Measurements from ENCODE around the gene CIROP. TPM values are rescaled to one million over a fixed set of nuclear protein-coding genes. Genes with fewer than 3 reads are reported as not detected.

Gene CIROP
- total and polyA plus RNA-seq, 7 donors: 0.27 TPM; not detected in 6

DNA sequence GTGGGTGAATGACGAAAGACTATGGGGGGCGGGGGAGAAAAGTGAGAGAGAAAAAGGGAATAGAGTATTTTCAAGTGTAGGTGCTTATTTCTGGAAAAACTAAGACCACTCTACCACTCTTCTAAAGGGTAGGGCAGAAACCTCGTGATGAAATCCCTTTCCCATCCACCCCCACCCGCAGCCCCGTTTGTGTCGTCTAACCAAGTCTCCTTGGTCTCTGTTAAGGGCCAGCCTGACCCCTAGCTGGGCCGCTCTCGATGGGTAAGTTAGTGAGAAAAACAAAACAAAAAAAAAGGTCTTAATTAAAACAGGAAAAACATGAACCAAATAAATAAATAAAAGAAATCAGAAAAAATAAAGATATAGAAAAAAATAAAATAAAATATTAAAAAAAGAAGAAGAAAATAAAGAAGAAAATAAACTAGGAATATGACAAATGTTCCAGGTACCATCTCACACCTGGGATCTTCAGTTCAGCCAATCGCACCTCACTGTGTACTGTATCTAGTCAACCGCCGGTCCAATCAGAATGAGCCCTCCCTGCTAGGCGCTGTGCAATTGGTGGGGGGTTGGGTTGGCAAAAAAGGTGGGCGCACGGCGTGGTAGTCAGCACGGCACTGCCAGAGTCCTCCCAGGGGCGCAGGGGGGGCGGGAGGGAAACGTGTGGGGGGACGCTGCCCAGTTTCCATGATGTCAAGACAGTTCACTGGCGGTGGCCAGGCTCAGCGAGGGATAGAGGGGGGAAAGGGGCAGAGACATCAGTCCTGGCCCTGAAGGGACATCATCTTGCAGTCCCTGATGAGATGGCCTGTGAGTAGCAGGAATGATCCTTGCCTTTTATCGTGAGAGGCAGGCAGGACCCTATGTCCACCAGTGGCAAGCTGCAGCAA lies 37.7 kb downstream of the CIROP start:
- DNase-seq: no peak
- H3K27me3 ChIP-seq: no peaks in the 10 kb centered on the region
- no peaks in the 10 kb centered on the region for H3K9me3 ChIP-seq
- WGBS, 2 donors: 90 to 92% methylated on average over 23 of the region's 23 CpGs
- intact Hi-C loops (cut with DNase I): no loop called here
- TF ChIP-seq, protein P1, sequence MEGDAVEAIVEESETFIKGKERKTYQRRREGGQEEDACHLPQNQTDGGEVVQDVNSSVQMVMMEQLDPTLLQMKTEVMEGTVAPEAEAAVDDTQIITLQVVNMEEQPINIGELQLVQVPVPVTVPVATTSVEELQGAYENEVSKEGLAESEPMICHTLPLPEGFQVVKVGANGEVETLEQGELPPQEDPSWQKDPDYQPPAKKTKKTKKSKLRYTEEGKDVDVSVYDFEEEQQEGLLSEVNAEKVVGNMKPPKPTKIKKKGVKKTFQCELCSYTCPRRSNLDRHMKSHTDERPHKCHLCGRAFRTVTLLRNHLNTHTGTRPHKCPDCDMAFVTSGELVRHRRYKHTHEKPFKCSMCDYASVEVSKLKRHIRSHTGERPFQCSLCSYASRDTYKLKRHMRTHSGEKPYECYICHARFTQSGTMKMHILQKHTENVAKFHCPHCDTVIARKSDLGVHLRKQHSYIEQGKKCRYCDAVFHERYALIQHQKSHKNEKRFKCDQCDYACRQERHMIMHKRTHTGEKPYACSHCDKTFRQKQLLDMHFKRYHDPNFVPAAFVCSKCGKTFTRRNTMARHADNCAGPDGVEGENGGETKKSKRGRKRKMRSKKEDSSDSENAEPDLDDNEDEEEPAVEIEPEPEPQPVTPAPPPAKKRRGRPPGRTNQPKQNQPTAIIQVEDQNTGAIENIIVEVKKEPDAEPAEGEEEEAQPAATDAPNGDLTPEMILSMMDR (IDR thresholded peaks at IDR 0.05): no peak
- TF ChIP-seq POLR2AphosphoS5 (IDR thresholded peaks at IDR 0.05) (no peak), POLR2A (IDR thresholded peaks at IDR 0.05) (no peak), EP300 (IDR thresholded peaks at IDR 0.05) (no peak)
- H3K4me3 ChIP-seq: no peak overlapping the region
- H3K4me1 ChIP-seq: peaks cover 0 to 43% (median 36%) of the 10 kb centered on the region in 4 donors
- no peak overlapping the region for H3K27ac ChIP-seq
- H3K36me3 ChIP-seq: peaks cover 22 to 70% (median 53%) of the 10 kb centered on the region in 4 donors

DNA sequence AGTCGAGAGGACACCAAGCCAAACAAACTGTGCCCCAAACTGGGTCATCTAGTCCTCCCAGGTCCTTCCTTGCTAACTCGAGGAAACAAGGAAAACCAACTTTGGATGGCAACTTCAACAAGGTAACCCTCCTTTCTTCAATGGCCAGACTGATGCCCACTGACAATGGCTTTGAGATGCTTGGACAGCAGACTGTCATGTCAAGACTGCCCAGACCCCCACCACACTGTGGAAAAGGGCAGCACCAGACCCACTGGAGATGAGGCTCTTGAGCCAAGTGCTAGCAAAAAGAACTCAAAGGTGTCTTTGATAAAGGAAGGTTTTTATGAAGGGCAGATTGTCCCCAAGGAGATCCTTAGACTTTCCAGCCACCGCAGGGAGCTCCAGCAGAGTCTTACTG lies 38.4 kb downstream of the CIROP start:
- Histone ChIP-seq H3K9me3 (no peaks in the 10 kb centered on the region), H3K4me1 (peaks cover 0 to 40% (median 33%) of the 10 kb centered on the region in 4 donors), H3K4me3 (no peak overlapping the region), H3K27ac (no peak overlapping the region), H3K36me3 (peaks cover 24 to 78% (median 56%) of the 10 kb centered on the region in 4 donors), H3K27me3 (no peaks in the 10 kb centered on the region)
- DNase-seq: no peak
- TF ChIP-seq EP300 (IDR thresholded peaks at IDR 0.05) (no peak), POLR2A (IDR thresholded peaks at IDR 0.05) (no peak)
- TF ChIP-seq, protein P1 (IDR thresholded peaks at IDR 0.05): no peak
- 86 to 93% methylated on average over 3 of the region's 3 CpGs for WGBS, 2 donors
- intact Hi-C loops (cut with DNase I): no loop called here

DNA sequence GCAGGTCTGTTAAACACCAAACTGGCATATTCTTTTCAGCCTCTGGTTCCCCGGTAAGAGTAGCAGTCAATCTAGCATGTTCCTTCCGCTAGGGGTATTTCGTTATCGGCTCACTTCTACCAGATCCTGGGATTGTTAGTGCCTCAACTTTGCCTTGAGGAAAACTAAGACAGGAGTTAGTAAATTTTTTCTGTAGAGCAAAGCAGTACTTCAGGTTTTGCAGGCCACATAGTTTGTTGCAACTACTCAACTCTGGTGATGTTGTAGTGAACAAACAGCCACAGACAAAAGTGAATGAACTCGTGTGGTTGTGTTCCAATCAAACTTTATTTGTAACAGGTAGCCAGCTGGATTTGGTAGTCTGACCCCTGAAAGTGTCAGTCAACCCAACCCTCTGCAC lies 41.2 kb downstream of the CIROP start:
- TF ChIP-seq, protein P1 (IDR thresholded peaks at IDR 0.05): no peak
- TF ChIP-seq POLR2A (IDR thresholded peaks at IDR 0.05) (no peak), POLR2AphosphoS5 (IDR thresholded peaks at IDR 0.05) (no peak), EP300 (IDR thresholded peaks at IDR 0.05) (no peak)
- Histone ChIP-seq H3K4me1 (peaks cover 0 to 17% (median 14%) of the 10 kb centered on the region in 4 donors), H3K4me3 (no peak overlapping the region), H3K36me3 (peaks cover 44 to 100% (median 81%) of the 10 kb centered on the region in 4 donors), H3K27ac (no peak overlapping the region), H3K9me3 (no peaks in the 10 kb centered on the region), H3K27me3 (no peaks in the 10 kb centered on the region)
- no peak for DNase-seq
- WGBS, 2 donors: 88 to 92% methylated on average over 5 of the region's 5 CpGs
- intact Hi-C loops (cut with DNase I): no loop called here

DNA sequence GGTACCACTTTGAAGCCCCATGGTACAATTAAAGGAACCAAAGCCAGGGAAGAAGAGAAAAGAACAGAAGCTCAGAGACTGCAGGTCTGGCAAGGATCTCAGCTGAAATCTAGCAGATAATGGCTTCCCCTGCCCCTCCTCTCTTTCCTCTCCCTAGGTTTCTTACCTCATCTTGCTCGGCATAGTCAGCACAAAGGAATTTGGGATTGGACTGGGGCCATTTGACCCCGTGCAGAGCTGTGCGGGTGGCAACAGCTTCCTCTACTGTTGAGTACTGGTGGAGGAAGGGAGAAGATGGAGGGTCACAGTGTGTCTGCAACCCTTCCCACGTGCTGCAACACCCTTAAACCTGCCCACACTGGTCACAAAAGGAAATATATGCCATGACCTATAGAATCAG lies 42.8 kb downstream of the CIROP start:
- TF ChIP-seq POLR2AphosphoS5 (IDR thresholded peaks at IDR 0.05) (peak in 3 of 4 donors; percentile 32 to 46 (median 39)), EP300 (IDR thresholded peaks at IDR 0.05) (no peak), POLR2A (IDR thresholded peaks at IDR 0.05) (no peak)
- H3K27me3 ChIP-seq: no peaks in the 10 kb centered on the region
- H3K4me1 ChIP-seq: peaks cover 0 to 17% (median 11%) of the 10 kb centered on the region in 4 donors
- H3K27ac ChIP-seq: peak overlapping the region; percentile 16 to 67 (median 57)
- no peak overlapping the region for H3K4me3 ChIP-seq
- peak; percentile 87 for DNase-seq
- 39 to 57% methylated on average over 4 of the region's 4 CpGs for WGBS, 2 donors
- intact Hi-C loops (cut with DNase I): no loop called here
- H3K36me3 ChIP-seq: peaks cover 44 to 88% (median 67%) of the 10 kb centered on the region in 4 donors
- H3K9me3 ChIP-seq: no peaks in the 10 kb centered on the region

DNA sequence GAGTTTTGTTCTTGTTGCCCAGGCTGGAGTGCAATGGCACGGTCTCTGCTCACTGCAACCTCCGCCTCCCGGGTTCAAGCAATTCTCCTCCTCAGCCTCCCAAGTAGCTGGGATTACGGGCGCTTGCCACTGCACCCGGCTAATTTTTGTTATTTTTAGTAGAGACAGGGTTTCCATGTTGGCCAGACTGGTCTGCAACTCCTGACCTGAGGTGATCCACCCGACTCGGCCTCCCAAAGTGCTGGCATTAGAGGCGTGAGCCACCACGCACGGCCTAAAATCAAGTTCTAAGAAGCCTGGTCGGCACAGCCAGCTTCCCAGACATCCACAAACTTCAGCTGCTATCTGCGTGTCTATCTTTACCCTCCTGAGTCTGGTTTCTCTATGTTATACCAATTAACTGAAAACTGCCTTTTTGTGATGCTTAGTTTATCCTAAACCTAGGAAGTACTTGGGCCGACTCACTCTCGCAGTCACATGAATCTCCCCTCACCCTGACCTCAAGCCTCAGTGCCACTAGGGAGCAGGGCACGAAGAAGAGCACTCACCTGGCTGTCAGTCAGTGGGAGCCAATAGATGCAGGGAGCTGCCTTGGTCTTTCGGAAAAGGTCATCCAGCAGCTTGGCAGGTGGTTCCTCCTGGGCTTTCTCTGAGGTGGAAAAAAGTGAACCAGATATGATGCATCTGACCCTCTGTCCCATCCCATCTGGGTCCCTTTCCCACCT lies 44.1 kb downstream of the CIROP start:
- intact Hi-C loops (cut with DNase I): no loop called here
- DNase-seq: no peak
- no peak for TF ChIP-seq EP300 (IDR thresholded peaks at IDR 0.05)
- no peak for TF ChIP-seq POLR2A (IDR thresholded peaks at IDR 0.05)
- TF ChIP-seq, protein P1 (IDR thresholded peaks at IDR 0.05): no peak
- TF ChIP-seq POLR2AphosphoS5 (IDR thresholded peaks at IDR 0.05): no peak
- Histone ChIP-seq H3K4me3 (no peak overlapping the region), H3K4me1 (peaks cover 0 to 30% (median 24%) of the 10 kb centered on the region in 4 donors), H3K27me3 (no peaks in the 10 kb centered on the region), H3K27ac (peak overlapping the region in 1 of 4 donors; percentile 67), H3K36me3 (peaks cover 41 to 74% (median 61%) of the 10 kb centered on the region in 4 donors), H3K9me3 (no peaks in the 10 kb centered on the region)
- WGBS, 2 donors: 95 to 96% methylated on average over 17 of the region's 17 CpGs

Measured in sigmoid colon (tissue), 7 donors.